ENCODE data around the gene C2CD3.

C2CD3 gene

DNA sequence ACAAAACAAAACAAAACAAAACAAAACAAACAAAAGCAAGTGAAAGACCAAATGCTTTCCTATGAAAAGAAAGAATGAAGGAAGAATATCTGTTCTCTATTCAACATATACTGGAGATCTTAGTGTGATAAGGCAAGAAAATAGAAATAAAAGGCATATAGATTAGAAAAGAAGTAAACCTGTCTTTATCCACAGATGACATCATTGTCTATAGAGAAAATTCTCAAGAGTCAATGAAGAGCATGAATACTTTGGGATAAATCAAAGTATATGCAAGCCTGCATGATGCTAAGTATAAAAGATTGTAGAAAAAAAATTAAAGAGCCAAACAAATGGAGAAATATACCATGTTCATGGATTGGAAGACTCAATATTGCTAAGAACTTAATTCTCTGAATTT is 17.6 kb downstream of the C2CD3 start:
- H3K4me3 ChIP-seq (replicated peaks; ENCODE audit: insufficient read depth, low read length): no peak overlapping the region
- TF ChIP-seq SPI1 (IDR thresholded peaks at IDR 0.05; ENCODE audit: borderline replicate concordance, low read depth): no peak
- TF ChIP-seq GABPA (IDR thresholded peaks at IDR 0.05; ENCODE audit: low read depth): no peak
- TF ChIP-seq REST (IDR thresholded peaks at IDR 0.05; ENCODE audit: insufficient replicate concordance, low read depth): no peak
- TF ChIP-seq POLR2AphosphoS5 (IDR thresholded peaks at IDR 0.05; ENCODE audit: low read depth): no peak
- TF ChIP-seq, protein P1, sequence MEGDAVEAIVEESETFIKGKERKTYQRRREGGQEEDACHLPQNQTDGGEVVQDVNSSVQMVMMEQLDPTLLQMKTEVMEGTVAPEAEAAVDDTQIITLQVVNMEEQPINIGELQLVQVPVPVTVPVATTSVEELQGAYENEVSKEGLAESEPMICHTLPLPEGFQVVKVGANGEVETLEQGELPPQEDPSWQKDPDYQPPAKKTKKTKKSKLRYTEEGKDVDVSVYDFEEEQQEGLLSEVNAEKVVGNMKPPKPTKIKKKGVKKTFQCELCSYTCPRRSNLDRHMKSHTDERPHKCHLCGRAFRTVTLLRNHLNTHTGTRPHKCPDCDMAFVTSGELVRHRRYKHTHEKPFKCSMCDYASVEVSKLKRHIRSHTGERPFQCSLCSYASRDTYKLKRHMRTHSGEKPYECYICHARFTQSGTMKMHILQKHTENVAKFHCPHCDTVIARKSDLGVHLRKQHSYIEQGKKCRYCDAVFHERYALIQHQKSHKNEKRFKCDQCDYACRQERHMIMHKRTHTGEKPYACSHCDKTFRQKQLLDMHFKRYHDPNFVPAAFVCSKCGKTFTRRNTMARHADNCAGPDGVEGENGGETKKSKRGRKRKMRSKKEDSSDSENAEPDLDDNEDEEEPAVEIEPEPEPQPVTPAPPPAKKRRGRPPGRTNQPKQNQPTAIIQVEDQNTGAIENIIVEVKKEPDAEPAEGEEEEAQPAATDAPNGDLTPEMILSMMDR (IDR thresholded peaks at IDR 0.05; ENCODE audit: insufficient read depth, low read length): no peak
- H3K27ac ChIP-seq (replicated peaks): no peak overlapping the region
- no peaks in the 10 kb centered on the region for H3K27me3 ChIP-seq (ENCODE audit: insufficient read depth, poor library complexity, severe bottlenecking)
- DNase-seq (ENCODE audit: low read depth in 1 of 2, low spot score in 1 of 2): no peak

DNA sequence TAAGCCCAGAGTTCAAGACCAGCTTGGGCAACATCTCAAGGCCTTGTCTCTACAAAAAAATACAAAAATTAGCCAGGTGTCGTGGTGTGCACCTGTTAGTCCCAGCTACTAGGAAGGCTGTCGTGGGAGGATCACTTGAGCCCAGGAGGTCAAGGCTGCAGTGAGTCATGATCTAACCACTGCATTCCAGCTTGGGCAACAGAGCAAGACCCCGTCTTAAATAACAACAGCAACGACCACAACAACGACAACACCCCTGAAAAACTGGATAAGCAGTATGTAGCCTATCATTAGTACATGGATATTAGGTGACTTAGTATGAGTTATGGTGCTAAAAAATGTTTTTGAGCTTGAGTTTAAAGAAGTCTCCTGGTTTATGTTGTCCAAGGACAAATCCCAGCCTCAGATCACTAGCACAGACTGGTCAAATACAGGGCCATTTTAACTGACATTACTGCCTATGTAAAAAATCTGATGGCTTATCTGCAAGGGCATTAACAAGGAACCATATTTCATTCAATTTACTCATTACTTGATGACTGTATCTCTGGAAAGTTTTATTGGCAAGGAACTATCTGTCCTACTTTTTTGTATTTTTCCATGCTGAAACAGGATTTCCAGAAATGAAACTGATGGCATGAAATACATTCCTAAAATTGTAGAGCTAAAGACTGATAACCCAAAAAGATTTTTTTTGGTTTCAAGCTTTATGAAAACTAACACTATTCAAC is 23.4 kb downstream of the C2CD3 start:
- no peaks in the 10 kb centered on the region for H3K27me3 ChIP-seq (ENCODE audit: insufficient read depth, poor library complexity, severe bottlenecking)
- no peak for DNase-seq (ENCODE audit: low read depth in 1 of 2, low spot score in 1 of 2)
- no peak overlapping the region for H3K27ac ChIP-seq (replicated peaks)
- no peak overlapping the region for H3K4me3 ChIP-seq (replicated peaks; ENCODE audit: insufficient read depth, low read length)
- TF ChIP-seq, protein P1 (IDR thresholded peaks at IDR 0.05; ENCODE audit: insufficient read depth, low read length): no peak
- no peak for TF ChIP-seq POLR2AphosphoS5 (IDR thresholded peaks at IDR 0.05; ENCODE audit: low read depth)
- no peak for TF ChIP-seq REST (IDR thresholded peaks at IDR 0.05; ENCODE audit: insufficient replicate concordance, low read depth)
- no peak for TF ChIP-seq GABPA (IDR thresholded peaks at IDR 0.05; ENCODE audit: low read depth)
- TF ChIP-seq SPI1 (IDR thresholded peaks at IDR 0.05; ENCODE audit: borderline replicate concordance, low read depth): no peak

GRCh38 chr11:74144592-74144991 is 26.2 kb downstream of the C2CD3 start:
- Histone ChIP-seq H3K27ac (replicated peaks) (no peak overlapping the region), H3K27me3 (ENCODE audit: insufficient read depth, poor library complexity, severe bottlenecking) (no peaks in the 10 kb centered on the region), H3K4me3 (replicated peaks; ENCODE audit: insufficient read depth, low read length) (no peak overlapping the region)
- DNase-seq (ENCODE audit: low read depth in 1 of 2, low spot score in 1 of 2): no peak
- no peak for TF ChIP-seq SPI1 (IDR thresholded peaks at IDR 0.05; ENCODE audit: borderline replicate concordance, low read depth)
- TF ChIP-seq REST (IDR thresholded peaks at IDR 0.05; ENCODE audit: insufficient replicate concordance, low read depth): no peak
- TF ChIP-seq, protein P1 (IDR thresholded peaks at IDR 0.05; ENCODE audit: insufficient read depth, low read length): no peak
- no peak for TF ChIP-seq POLR2AphosphoS5 (IDR thresholded peaks at IDR 0.05; ENCODE audit: low read depth)
- no peak for TF ChIP-seq GABPA (IDR thresholded peaks at IDR 0.05; ENCODE audit: low read depth)

Data from HL-60 (cell line).